ENCODE data around the gene ENKD1. TPM values are rescaled to one million over a fixed set of nuclear protein-coding genes. Genes with fewer than 3 reads are reported as not detected.

Gene ENKD1
- total and polyA plus RNA-seq, 2 of the 13 experiments (the other 11 are each of a cell fraction or from before 2014, with no cell fraction given), result 10.8 to 20.8 TPM

- H3K79me2 ChIP-seq (ENCODE audit: insufficient read depth, low read length), result no peaks in the 10 kb centered on the region
- in situ Hi-C loops (cut with HindIII; ENCODE audit: extremely low pct_ligation_motif_present, low pct_unique_long_range_greater_than_20kb) (no loop called here), intact Hi-C loops (cut with micrococcal nuclease; ENCODE audit: unreplicated experiment) (no loop called here)
- H3K4me3 ChIP-seq (replicated peaks in 1 of 3; ENCODE audit: insufficient read depth in 1 of 3, low read depth in 2 of 3, low read length in 3 of 3), result no peak overlapping the region
- peaks cover 22 to 60% of the 10 kb centered on the region in 2 experiments for H3K36me3 ChIP-seq (replicated peaks in 1 of 2; ENCODE audit: control insufficient read depth in 1 of 2, insufficient read depth in 2 of 2, low read length in 2 of 2)
- H3K4me2 ChIP-seq (ENCODE audit: low read depth, low read length), result no peak overlapping the region
- FAIRE-seq (no peak), ATAC-seq (no peak), DNase-seq (ENCODE audit: low spot score) (no peak)
- H3K9ac ChIP-seq (ENCODE audit: insufficient read depth, low read depth, low read length), result no peak overlapping the region
- CTCF ChIA-PET (ENCODE audit: low intra/inter-chr PET ratio, low total read pairs), result no interaction called here
- TF ChIP-seq SKIL (CRISPR knock-in tag; IDR thresholded peaks at IDR 0.05; ENCODE audit: borderline replicate concordance) (no peak), ZEB1 (IDR thresholded peaks at IDR 0.05; ENCODE audit: insufficient replicate concordance, low read depth) (no peak), LCORL (IDR thresholded peaks at IDR 0.05) (no peak), LCORL (CRISPR knock-in tag; IDR thresholded peaks at IDR 0.05) (no peak), ZNF329 (CRISPR knock-in tag; IDR thresholded peaks at IDR 0.05; ENCODE audit: low read depth) (no peak), DR1 (CRISPR knock-in tag; IDR thresholded peaks at IDR 0.05) (no peak), ZNF530 (CRISPR knock-in tag; IDR thresholded peaks at IDR 0.05; ENCODE audit: low read depth) (no peak), TBX2 (CRISPR knock-in tag; IDR thresholded peaks at IDR 0.05; ENCODE audit: borderline replicate concordance) (no peak), SIX1 (CRISPR knock-in tag; IDR thresholded peaks at IDR 0.05; ENCODE audit: borderline replicate concordance) (no peak), ZNF800 (CRISPR knock-in tag; IDR thresholded peaks at IDR 0.05) (no peak), ZFX (CRISPR knock-in tag; IDR thresholded peaks at IDR 0.05; ENCODE audit: low read depth) (no peak), PRMT3 (CRISPR knock-in tag; IDR thresholded peaks at IDR 0.05; ENCODE audit: borderline replicate concordance, low read depth) (no peak), ZNF451 (CRISPR knock-in tag; IDR thresholded peaks at IDR 0.05) (no peak), ZNF230 (CRISPR knock-in tag; IDR thresholded peaks at IDR 0.05) (no peak)
- TF ChIP-seq, protein P1, sequence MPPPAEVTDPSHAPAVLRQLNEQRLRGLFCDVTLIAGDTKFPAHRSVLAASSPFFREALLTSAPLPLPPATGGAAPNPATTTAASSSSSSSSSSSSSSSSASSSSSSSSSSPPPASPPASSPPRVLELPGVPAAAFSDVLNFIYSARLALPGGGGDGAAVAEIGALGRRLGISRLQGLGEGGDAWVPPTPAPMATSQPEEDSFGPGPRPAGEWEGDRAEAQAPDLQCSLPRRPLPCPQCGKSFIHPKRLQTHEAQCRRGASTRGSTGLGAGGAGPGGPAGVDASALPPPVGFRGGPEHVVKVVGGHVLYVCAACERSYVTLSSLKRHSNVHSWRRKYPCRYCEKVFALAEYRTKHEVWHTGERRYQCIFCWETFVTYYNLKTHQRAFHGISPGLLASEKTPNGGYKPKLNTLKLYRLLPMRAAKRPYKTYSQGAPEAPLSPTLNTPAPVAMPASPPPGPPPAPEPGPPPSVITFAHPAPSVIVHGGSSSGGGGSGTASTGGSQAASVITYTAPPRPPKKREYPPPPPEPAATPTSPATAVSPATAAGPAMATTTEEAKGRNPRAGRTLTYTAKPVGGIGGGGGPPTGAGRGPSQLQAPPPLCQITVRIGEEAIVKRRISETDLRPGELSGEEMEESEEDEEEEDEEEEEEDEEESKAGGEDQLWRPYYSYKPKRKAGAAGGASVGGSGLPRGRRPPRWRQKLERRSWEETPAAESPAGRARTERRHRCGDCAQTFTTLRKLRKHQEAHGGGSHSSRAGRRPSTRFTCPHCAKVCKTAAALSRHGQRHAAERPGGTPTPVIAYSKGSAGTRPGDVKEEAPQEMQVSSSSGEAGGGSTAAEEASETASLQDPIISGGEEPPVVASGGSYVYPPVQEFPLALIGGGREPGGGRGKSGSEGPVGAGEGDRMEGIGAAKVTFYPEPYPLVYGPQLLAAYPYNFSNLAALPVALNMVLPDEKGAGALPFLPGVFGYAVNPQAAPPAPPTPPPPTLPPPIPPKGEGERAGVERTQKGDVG (CRISPR knock-in tag; IDR thresholded peaks at IDR 0.05; ENCODE audit: borderline replicate concordance), result no peak
- TF ChIP-seq, protein P2, sequence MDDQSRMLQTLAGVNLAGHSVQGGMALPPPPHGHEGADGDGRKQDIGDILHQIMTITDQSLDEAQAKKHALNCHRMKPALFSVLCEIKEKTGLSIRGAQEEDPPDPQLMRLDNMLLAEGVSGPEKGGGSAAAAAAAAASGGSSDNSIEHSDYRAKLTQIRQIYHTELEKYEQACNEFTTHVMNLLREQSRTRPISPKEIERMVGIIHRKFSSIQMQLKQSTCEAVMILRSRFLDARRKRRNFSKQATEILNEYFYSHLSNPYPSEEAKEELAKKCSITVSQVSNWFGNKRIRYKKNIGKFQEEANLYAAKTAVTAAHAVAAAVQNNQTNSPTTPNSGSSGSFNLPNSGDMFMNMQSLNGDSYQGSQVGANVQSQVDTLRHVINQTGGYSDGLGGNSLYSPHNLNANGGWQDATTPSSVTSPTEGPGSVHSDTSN (CRISPR knock-in tag; IDR thresholded peaks at IDR 0.05; ENCODE audit: borderline replicate concordance), result no peak
- POLR2A ChIA-PET, result no interaction called here
- no peaks in the 10 kb centered on the region; the same call in 1 of the 2 replicates for H4K20me1 ChIP-seq (ENCODE audit: insufficient read depth, low read length)
- no peak overlapping the region for H2AFZ ChIP-seq (ENCODE audit: low read length)
- no peak overlapping the region for H3K27ac ChIP-seq (ENCODE audit: extremely low read length, insufficient read depth, low read length)
- BruUV-seq (replicated peaks), result no TSS peak
- 93% methylated on average over 12 of the region's 12 CpGs for WGBS (ENCODE audit: low lambda C conversion rate)
- no peaks in the 10 kb centered on the region for H3K9me3 ChIP-seq (ENCODE audit: low read length)
- no peaks in the 10 kb centered on the region for H3K27me3 ChIP-seq (ENCODE audit: control insufficient read depth in 1 of 2, insufficient read depth in 2 of 2, low read length in 2 of 2)
- H3K4me1 ChIP-seq (ENCODE audit: insufficient read depth, low read length), result peaks cover 11% of the 10 kb centered on the region
These were observed 28.9 kb downstream of the ENKD1 start for GRCh38 chr16:67637625-67638024.

Measured in HepG2 (cell line).